HEK293 (cell line): ENCODE data around the gene FRAS1.
A peak's percentile ranks its signal among the peaks of the same experiment; 100 is the strongest.
"Not testable (repeated sequence)": the region's sequence is repeated elsewhere in the genome, so short reads cannot be mapped to it uniquely, and the experiment has no call there.

Experiments used
- CTCF ChIA-PET: fragments of 350-600 bp; formaldehyde crosslinking; extraction: SDS; loops from one replicate; lab custom pipeline; 2021; ENCODE audit warnings: antibody characterized with exemption; lab: Yijun Ruan, JAX
- POLR2A ChIA-PET: fragments of 300-600 bp; formaldehyde crosslinking; extraction: SDS; loops from one replicate; lab custom pipeline; 2020; ENCODE audit warnings: antibody characterized with exemption, inconsistent platforms; lab: Yijun Ruan, JAX
- H3K27ac ChIP-seq: fragments of 200-500 bp; sonication (Bioruptor generic); 2 replicates; pipeline ENCODE4 v1.5.1; 2014; ENCODE audit warnings: low read depth, low read length, control low read depth, inconsistent platforms; ENCODE audit errors: extremely low read depth
- H3K36me3 ChIP-seq, 2 experiments: fragments of 200-500 bp in 1 of 2; sonication (Bioruptor generic) in 1 of 2; 1 replicate in 1 of 2; 2 replicates in 1 of 2; pipeline ENCODE4 v1.5.1; 2014 to 2017; ENCODE audit warnings: inconsistent platforms in 2 of 2, low read length in 2 of 2; ENCODE audit not compliant: control insufficient read depth in 2 of 2, insufficient read depth in 1 of 2
- H3K4me1 ChIP-seq: fragments of 200-500 bp; sonication (Bioruptor generic); 2 replicates; pipeline ENCODE4 v1.5.1; 2014; ENCODE audit warnings: mild to moderate bottlenecking, low read length, inconsistent platforms; ENCODE audit not compliant: control insufficient read depth, insufficient read depth
- H3K4me3 ChIP-seq: 2 replicates; pipeline ENCODE4 v1.5.1; 2011; ENCODE audit warnings: low read depth, mild to moderate bottlenecking, control low read depth, low read length, moderate library complexity
- H3K9me3 ChIP-seq: fragments of 200-500 bp; sonication (Bioruptor generic); 2 replicates; pipeline ENCODE4 v1.5.1; 2014; ENCODE audit warnings: low read depth, low read length, inconsistent platforms; ENCODE audit not compliant: control insufficient read depth, insufficient read depth
- AEBP2 ChIP-seq: fragments of 450-650 bp; formaldehyde crosslinking; IDR thresholded peaks from 2 replicates; pipeline ENCODE4 v1.5.1; 2016; ENCODE audit warnings: missing biosample characterization, missing genetic modification characterization, borderline replicate concordance
- HIC1 ChIP-seq: fragments of 450-650 bp; formaldehyde crosslinking; IDR thresholded peaks from 2 replicates; pipeline ENCODE4 v1.5.1; 2016; ENCODE audit warnings: missing biosample characterization, missing genetic modification characterization
- IKZF3 ChIP-seq: fragments of 450-650 bp; IDR thresholded peaks from 2 replicates; pipeline ENCODE4 v1.5.0; 2018; ENCODE audit warnings: missing biosample characterization, mild to moderate bottlenecking, missing genetic modification characterization, moderate library complexity
- OSR2 ChIP-seq: fragments of 450-650 bp; formaldehyde crosslinking; IDR thresholded peaks from 2 replicates; pipeline ENCODE4 v1.5.1; 2016; ENCODE audit warnings: missing biosample characterization, missing genetic modification characterization
- PRDM2 ChIP-seq: fragments of 450-650 bp; formaldehyde crosslinking; IDR thresholded peaks from 2 replicates; pipeline ENCODE4 v1.5.1; 2016; ENCODE audit warnings: missing biosample characterization, missing genetic modification characterization, borderline replicate concordance
- SP7 ChIP-seq: fragments of 450-650 bp; formaldehyde crosslinking; IDR thresholded peaks from 2 replicates; pipeline ENCODE4 v1.5.1; 2016; ENCODE audit warnings: missing biosample characterization, missing genetic modification characterization
- ZNF10 ChIP-seq: fragments of 450-650 bp; formaldehyde crosslinking; IDR thresholded peaks from 2 replicates; pipeline ENCODE4 v1.5.1; 2017; ENCODE audit warnings: missing biosample characterization, missing genetic modification characterization
- ZNF121 ChIP-seq: fragments of 450-650 bp; formaldehyde crosslinking; IDR thresholded peaks from 2 replicates; pipeline ENCODE4 v1.5.1; 2016; ENCODE audit warnings: missing biosample characterization, missing genetic modification characterization
- ZNF37A ChIP-seq: fragments of 450-650 bp; IDR thresholded peaks from 2 replicates; pipeline ENCODE4 v1.5.1; 2018; ENCODE audit warnings: missing biosample characterization, missing genetic modification characterization
- ZNF426 ChIP-seq: fragments of 450-650 bp; formaldehyde crosslinking; IDR thresholded peaks from 2 replicates; pipeline ENCODE4 v1.5.1; 2017; ENCODE audit warnings: missing biosample characterization, missing genetic modification characterization, mild to moderate bottlenecking, inconsistent platforms, moderate library complexity
- ZNF510 ChIP-seq: fragments of 450-650 bp; formaldehyde crosslinking; IDR thresholded peaks from 2 replicates; pipeline ENCODE4 v1.5.1; 2018; ENCODE audit warnings: mild to moderate bottlenecking, missing genetic modification characterization, missing biosample characterization; ENCODE audit not compliant: insufficient replicate concordance
- ZNF645 ChIP-seq: fragments of 450-650 bp; formaldehyde crosslinking; IDR thresholded peaks from 2 replicates; pipeline ENCODE4; 2016; ENCODE audit warnings: missing biosample characterization, missing genetic modification characterization
- ZNF707 ChIP-seq: fragments of 450-650 bp; formaldehyde crosslinking; IDR thresholded peaks from 2 replicates; pipeline ENCODE4 v1.5.1; 2016; ENCODE audit warnings: missing biosample characterization, missing genetic modification characterization
- ZSCAN4 ChIP-seq: fragments of 450-650 bp; formaldehyde crosslinking; IDR thresholded peaks from 2 replicates; pipeline ENCODE4 v1.5.1; 2017; ENCODE audit warnings: missing biosample characterization, missing genetic modification characterization

FRAS1 gene

GRCh38 chr4:78011003-78011402 is 46.1 kb upstream of the FRAS1 start:
- CTCF ChIA-PET, H3K36me3 ChIP-seq, H3K9me3 ChIP-seq, H3K4me1 ChIP-seq, H3K27ac ChIP-seq, POLR2A ChIA-PET: not testable (repeated sequence)
- TF ChIP-seq ZNF707 (tag by site-specific recombination), result peak; percentile 86
- TF ChIP-seq, all 188 proteins: peak for 1; not testable (repeated sequence) for 187
- not testable (repeated sequence) for H3K4me3 ChIP-seq

GRCh38 chr4:78014889-78015886 is 41.9 kb upstream of the FRAS1 start:
- no peak overlapping the region for H3K27ac ChIP-seq
- POLR2A ChIA-PET, result no interaction called here

GRCh38 chr4:78018271-78019049 is 38.7 kb upstream of the FRAS1 start:
- CTCF ChIA-PET, result interaction anchor here (0.6 kb wide), 1 partner anchor 21 kb away, joined by 3 read pairs; no protein-coding TSS in a partner anchor
- Histone ChIP-seq H3K9me3 (no peaks in the 10 kb centered on the region), H3K4me1 (0 out of 2 replicates have a peak, but pooled peaks cover 3% of the 10 kb centered on the region), H3K36me3 (no peaks in the 10 kb centered on the region), H3K27ac (no peak overlapping the region), H3K4me3 (no peak overlapping the region)
- POLR2A ChIA-PET, result no interaction called here
- no peak for TF ChIP-seq OSR2 (tag by site-specific recombination)
- TF ChIP-seq PRDM2 (tag by site-specific recombination), result no peak
- no peak for TF ChIP-seq IKZF3 (tag by site-specific recombination)
- no peak for TF ChIP-seq ZNF121 (tag by site-specific recombination)
- TF ChIP-seq ZNF37A (tag by site-specific recombination), result no peak
- TF ChIP-seq ZNF10 (tag by site-specific recombination), result no peak
- TF ChIP-seq ZNF510 (tag by site-specific recombination), result no peak
- no peak for TF ChIP-seq ZNF645 (tag by site-specific recombination)
- no peak for TF ChIP-seq HIC1 (tag by site-specific recombination)
- TF ChIP-seq ZSCAN4, result no peak

More at GRCh38 chr4:78014889-78015886, 41.9 kb upstream of the FRAS1 start:
- H3K9me3 ChIP-seq, result no peaks in the 10 kb centered on the region
- H3K36me3 ChIP-seq, result no peaks in the 10 kb centered on the region
- CTCF ChIA-PET, result interaction anchor here (0.6 kb wide), 1 partner anchor 45 kb away, joined by 3 read pairs; no protein-coding TSS in a partner anchor
- no peak overlapping the region for H3K4me3 ChIP-seq
- TF ChIP-seq ZNF426 (tag by site-specific recombination) (no peak), AEBP2 (tag by site-specific recombination) (no peak), SP7 (tag by site-specific recombination) (peak; percentile 47)
- TF ChIP-seq, all 188 proteins: peak for 1
- 0 out of 2 replicates have a peak, but pooled peaks cover 3% of the 10 kb centered on the region for H3K4me1 ChIP-seq
